HG03095 (cell line): ENCODE data around the gene PUM2.

ENCODE experiments used
- ATAC-seq: cut with Tn5 transposase; IDR thresholded peaks from one replicate; pipeline ENCODE4 v1.9.1; 2021; ENCODE audit warnings: moderate library complexity; ENCODE audit not compliant: unreplicated experiment

PUM2 gene

DNA sequence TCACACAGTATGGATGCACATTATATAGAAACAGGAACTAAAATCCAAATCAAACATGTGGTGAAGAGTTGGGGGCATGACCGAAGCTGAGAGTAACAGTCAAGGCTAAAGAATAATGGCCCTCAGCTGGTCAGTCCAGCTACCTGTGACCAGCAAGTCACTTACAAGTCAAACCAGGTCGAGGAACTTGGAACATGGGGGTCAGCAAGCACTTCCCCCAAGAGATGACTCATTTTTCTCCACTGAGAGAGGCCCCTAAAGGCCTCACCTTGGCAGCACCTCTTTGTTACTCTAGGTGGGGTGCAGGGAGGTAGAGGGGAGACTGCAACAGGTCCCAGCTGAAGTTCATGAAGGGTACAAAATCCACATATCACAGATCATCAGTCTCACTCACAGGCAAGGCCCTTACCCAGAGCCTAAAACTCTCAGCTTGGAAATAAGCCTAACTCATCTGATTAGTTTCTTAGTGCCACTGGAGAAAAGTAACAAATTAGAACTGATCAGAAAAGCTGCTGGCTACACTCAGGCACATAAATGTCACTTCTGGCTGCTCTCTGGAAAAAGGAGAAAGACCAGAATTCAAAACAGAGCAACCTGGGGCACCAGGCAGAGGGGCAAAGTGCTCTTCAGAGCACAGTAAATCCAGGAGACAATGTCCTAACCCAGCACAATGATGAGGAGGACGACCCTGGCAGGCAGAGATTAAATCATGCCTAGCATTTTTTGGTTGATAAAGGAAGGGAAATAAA lies 129.7 kb downstream of the PUM2 start:
- ATAC-seq: no peak

DNA sequence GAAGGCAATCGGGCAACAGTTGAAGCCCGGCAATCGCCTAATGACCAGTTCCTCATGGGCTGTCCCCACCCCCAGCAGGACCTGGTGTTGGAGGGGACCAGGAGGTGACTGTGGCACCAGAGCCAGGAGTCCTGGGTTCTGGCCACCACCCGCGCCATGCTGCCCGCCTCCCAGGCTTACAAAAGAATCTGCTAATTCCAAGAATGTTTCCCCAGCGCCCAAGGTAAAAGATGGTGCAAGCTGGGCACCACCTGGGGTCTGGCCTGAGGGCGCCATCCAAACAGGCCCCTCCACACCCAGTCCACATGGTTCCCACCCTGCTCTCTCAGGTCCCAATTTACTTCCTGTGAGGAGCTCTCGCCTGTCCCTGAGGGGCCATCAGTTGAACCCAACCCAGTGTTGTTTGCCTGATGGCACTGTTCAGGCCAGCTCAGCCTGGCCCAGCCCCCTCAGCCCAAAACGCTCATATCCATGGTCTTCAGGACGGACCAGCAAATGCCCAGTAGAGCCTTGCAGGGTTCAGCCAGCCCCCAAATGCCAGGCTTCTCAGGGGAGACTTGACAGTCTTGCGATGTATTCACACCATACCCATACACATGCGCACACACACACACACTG lies 130.8 kb downstream of the PUM2 start:
- no peak for ATAC-seq

GRCh38 chr2:20218331-20219320 lies 132.0 kb downstream of the PUM2 start:
- no peak for ATAC-seq

- ATAC-seq: no peak
Measured at GRCh38 chr2:20217041-20217970, 133.3 kb downstream of the PUM2 start.

GRCh38 chr2:20216130-20217025 lies 134.3 kb downstream of the PUM2 start:
- no peak for ATAC-seq

GRCh38 chr2:20215183-20216040 lies 135.2 kb downstream of the PUM2 start:
- no peak for ATAC-seq

- peak; percentile 13 for ATAC-seq
Measured at GRCh38 chr2:20214566-20215182, 136.0 kb downstream of the PUM2 start.

- ATAC-seq: peak; percentile 50
Measured at GRCh38 chr2:20213651-20214565, 136.7 kb downstream of the PUM2 start.

DNA sequence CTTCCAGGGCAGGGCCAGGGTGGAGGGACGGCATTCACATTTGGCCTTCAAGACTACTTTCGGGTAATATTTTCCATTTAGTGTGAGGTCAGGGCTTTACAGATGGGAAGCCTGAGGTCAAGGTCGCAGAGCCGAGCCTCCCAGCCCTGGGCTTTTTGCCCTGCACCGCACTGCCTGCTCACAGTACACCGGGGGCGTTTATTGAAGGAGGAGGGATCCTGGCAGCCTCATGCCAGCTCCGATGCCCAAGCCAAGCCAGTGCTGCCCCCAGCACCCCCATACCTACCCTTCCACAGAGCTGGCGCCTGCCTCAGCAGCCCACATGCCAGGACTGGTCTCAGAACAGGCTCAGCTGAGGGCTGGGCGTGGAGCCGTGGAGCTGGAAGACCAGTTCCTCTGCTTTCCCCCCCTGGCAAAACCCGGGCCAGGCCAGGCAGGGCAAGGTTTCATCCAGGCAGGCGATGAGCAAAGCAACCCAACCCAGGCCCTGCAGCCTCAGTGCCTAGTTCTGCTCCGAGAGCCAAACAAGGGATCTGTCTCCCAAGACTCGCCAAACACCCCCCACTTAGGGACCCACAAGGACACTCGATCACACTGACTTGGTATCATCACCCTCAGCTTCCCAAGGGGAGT lies 137.7 kb downstream of the PUM2 start:
- ATAC-seq: no peak

GRCh38 chr2:20212459-20212870 lies 138.2 kb downstream of the PUM2 start:
- ATAC-seq: peak; percentile 58

DNA sequence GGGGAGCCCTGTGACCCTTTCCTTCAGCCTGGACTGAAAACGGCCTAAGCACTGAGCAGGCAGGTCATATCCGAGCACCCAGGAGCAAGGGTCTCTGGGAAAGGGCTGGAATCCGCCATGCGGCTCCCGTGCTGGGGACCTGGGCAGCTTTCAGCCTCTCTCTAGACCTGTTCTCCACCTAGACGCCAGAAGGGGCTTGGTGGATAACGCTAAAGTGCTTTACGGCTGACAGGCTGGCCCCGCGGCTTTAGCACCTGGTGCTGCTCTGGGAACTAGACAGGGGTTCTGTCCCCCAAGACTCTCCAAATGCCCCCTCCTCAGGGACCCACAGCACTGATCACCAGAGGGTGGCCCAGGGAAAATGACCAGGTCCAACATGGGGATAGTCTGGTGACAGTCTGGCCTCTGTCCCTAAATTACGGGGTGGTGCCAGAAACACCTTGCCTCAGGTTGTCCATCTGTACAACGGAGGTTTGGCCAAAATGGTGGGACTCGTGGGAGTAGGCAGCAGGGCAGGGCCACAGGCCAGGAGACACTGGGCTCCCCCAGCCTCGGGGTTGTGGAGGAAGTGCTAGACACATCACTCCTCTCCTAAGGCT lies 138.7 kb downstream of the PUM2 start:
- no peak for ATAC-seq

DNA sequence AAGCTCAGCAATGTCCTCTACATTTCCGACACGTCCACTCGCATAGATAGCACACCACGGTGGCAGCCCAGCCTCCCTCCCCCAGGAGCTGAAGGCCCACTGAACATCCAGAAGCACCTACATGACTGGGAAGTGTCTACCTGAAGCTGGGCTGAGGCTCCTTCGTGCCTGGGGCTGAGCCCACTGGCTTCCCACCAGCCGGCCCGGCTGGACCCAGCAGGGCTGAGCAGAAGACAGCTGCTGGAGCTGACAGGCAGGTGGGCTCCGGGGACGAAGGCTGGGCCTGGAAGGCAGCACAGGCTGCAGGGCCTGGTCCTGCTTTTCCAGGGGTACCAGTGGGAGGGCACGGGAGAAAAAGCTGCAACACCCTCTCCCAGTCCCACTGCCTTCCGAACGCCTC lies 139.2 kb downstream of the PUM2 start:
- no peak for ATAC-seq

DNA sequence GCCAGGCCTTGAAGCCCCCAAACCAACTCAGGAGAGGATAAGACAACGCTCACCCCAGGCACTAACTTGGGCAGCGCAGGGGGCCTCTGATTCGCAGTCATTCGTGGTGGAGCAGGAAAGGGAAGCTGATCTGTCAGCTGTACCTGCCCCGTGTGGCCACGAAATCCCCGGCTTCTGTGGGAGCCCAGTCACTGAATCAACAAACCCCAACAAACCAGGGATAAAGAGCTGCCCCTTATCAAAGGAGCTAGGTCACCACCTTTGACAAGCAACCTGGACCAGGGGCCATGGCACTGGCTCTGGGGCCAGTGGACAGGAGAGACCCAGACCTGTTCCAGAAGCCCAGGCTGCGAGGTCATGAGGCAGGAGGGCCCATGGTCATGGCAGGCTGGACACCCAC lies 140.2 kb downstream of the PUM2 start:
- ATAC-seq: no peak

DNA sequence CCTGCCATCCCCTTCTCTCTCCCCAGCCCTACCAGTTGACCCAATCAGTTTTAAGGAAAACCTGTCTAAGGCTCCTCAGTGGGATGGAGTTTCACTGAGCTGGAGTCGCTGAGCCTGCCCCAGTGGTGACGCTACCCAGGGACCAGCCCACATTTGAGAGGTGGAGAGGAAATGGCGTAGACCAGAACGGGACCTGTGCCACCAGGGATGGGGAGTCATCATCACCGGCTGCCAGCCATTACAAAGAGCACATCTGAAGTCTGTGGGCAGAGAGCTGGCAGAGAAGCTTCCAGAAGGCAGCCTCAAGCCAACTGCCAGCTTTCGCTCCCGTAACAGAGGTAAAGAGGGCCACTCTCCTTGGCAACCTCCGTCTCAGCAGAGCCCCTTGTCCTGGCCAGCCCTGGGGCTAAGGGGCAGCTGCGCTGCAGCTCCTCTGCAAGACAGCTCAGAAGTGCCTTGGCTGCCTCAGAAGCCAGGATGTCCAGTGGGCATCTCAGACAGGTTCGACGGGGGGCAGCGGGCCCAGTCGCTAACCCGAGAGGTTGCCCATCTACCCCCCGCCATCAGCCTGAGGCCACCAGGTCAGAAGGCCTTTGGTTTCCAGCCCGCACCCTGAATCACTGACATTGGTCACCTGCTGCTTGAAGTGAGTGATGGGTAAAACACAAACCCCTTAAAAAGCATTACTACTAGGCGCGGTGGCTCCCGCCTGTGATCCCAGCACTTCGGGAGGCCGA lies 141.1 kb downstream of the PUM2 start:
- ATAC-seq: no peak

- no peak for ATAC-seq
Measured at GRCh38 chr2:20208476-20208859, 142.2 kb downstream of the PUM2 start.
